ENCODE measurements around the gene GORAB.

GORAB gene

GRCh38 chr1:170513138-170513537 is 18.8 kb upstream of the GORAB start:
- Histone ChIP-seq H3K4me3 (replicated peaks; ENCODE audit: low read depth, low read length) (no peak overlapping the region), H3K36me3 (ENCODE audit: control insufficient read depth, insufficient read depth, low read length) (no peaks in the 10 kb centered on the region), H3K27me3 (replicated peaks; ENCODE audit: control insufficient read depth, insufficient read depth, low read length) (no peaks in the 10 kb centered on the region)
- TF ChIP-seq, protein P1, sequence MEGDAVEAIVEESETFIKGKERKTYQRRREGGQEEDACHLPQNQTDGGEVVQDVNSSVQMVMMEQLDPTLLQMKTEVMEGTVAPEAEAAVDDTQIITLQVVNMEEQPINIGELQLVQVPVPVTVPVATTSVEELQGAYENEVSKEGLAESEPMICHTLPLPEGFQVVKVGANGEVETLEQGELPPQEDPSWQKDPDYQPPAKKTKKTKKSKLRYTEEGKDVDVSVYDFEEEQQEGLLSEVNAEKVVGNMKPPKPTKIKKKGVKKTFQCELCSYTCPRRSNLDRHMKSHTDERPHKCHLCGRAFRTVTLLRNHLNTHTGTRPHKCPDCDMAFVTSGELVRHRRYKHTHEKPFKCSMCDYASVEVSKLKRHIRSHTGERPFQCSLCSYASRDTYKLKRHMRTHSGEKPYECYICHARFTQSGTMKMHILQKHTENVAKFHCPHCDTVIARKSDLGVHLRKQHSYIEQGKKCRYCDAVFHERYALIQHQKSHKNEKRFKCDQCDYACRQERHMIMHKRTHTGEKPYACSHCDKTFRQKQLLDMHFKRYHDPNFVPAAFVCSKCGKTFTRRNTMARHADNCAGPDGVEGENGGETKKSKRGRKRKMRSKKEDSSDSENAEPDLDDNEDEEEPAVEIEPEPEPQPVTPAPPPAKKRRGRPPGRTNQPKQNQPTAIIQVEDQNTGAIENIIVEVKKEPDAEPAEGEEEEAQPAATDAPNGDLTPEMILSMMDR (IDR thresholded peaks at IDR 0.05; ENCODE audit: insufficient read depth, low read length, poor library complexity, severe bottlenecking), result no peak
- no peak for DNase-seq (ENCODE audit: extremely low read depth, insufficient read length)

DNA sequence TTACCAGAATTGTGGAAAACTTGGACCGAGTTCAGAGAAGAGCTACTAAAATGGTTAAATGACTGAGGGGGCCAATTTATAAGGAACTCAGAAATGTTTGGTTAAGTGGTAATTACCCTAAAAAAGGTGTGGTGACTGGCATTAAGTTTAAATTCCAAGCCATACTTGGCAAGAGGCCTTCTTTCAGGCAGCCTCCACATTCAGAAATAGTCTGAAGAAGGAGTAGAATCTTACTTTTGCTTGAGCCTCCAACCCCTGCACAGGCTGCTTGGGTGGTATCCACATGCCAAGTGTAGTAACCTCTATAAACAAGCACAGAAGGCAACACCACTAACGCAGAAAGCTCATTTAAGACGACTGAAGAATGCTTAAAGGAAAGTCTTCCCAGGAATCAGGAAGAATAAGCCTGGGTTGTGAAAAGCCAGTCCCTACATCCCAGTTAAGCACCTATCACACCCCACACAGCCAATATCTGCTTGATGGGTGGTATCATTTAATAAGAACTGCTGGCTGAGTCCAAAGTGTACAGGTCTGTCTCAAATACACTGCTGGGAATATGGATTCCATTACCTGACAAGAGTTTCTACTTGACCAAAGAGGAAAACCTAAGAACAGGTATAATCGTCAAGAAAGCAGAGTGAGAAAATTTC is 13.7 kb upstream of the GORAB start:
- TF ChIP-seq, protein P1 (IDR thresholded peaks at IDR 0.05; ENCODE audit: insufficient read depth, low read length, poor library complexity, severe bottlenecking), result no peak
- DNase-seq (ENCODE audit: extremely low read depth, insufficient read length), result no peak
- Histone ChIP-seq H3K4me3 (replicated peaks; ENCODE audit: low read depth, low read length) (no peak overlapping the region), H3K36me3 (ENCODE audit: control insufficient read depth, insufficient read depth, low read length) (no peaks in the 10 kb centered on the region), H3K27me3 (replicated peaks; ENCODE audit: control insufficient read depth, insufficient read depth, low read length) (no peaks in the 10 kb centered on the region)

- no peak for DNase-seq (ENCODE audit: extremely low read depth, insufficient read length)
- Histone ChIP-seq H3K36me3 (ENCODE audit: control insufficient read depth, insufficient read depth, low read length) (no peaks in the 10 kb centered on the region), H3K27me3 (replicated peaks; ENCODE audit: control insufficient read depth, insufficient read depth, low read length) (no peaks in the 10 kb centered on the region), H3K4me3 (replicated peaks; ENCODE audit: low read depth, low read length) (no peak overlapping the region)
- TF ChIP-seq, protein P1 (IDR thresholded peaks at IDR 0.05; ENCODE audit: insufficient read depth, low read length, poor library complexity, severe bottlenecking), result no peak
Observed at GRCh38 chr1:170518965-170519364, 13.0 kb upstream of the GORAB start.

DNA sequence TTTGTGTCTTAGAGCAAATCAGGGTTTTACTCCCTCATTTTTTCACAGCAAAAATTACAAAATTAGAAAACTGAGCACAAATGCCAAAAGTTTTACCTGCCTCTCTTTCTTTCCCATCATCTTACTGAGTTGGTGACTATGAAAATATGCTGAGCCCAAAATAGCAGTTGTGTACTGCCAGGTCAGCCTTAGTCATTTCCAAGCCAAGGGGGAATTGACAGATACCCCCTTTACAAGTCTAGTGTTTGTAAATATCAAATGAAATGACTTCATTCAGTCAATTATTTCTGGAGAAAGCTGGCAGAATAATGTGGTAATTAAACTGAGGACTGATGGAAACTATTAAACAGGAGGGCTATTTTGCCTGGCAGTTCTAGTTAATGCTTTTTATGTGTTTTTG is 11.4 kb upstream of the GORAB start:
- Histone ChIP-seq H3K36me3 (ENCODE audit: control insufficient read depth, insufficient read depth, low read length) (no peaks in the 10 kb centered on the region), H3K4me3 (replicated peaks; ENCODE audit: low read depth, low read length) (no peak overlapping the region), H3K27me3 (replicated peaks; ENCODE audit: control insufficient read depth, insufficient read depth, low read length) (no peaks in the 10 kb centered on the region)
- TF ChIP-seq, protein P1 (IDR thresholded peaks at IDR 0.05; ENCODE audit: insufficient read depth, low read length, poor library complexity, severe bottlenecking), result no peak
- no peak for DNase-seq (ENCODE audit: extremely low read depth, insufficient read length)

DNA sequence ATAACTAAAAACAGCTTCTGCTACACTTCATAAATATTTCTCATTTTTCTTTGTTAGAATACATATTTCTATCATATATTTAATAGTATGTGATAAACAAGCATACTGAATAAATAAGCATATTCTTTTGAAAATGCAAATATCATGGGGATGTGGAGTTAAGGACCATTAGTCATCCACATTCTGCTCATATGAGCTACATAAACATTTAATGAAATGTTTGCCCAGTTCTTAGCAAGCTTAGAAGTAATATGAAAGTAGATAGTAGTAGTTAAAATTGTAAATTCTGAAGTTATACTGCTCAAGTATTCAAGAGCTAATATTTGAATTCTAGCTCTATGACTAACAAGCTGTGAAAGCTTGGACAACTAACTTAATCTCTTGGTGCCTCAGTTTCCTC is 10.1 kb upstream of the GORAB start:
- no peaks in the 10 kb centered on the region for H3K27me3 ChIP-seq (replicated peaks; ENCODE audit: control insufficient read depth, insufficient read depth, low read length)
- TF ChIP-seq, protein P1 (IDR thresholded peaks at IDR 0.05; ENCODE audit: insufficient read depth, low read length, poor library complexity, severe bottlenecking), result no peak
- no peak overlapping the region for H3K4me3 ChIP-seq (replicated peaks; ENCODE audit: low read depth, low read length)
- no peak for DNase-seq (ENCODE audit: extremely low read depth, insufficient read length)
- no peaks in the 10 kb centered on the region for H3K36me3 ChIP-seq (ENCODE audit: control insufficient read depth, insufficient read depth, low read length)
